Heart right ventricle (tissue), 16 donors: ENCODE data around the gene NAV1. TPM values are rescaled to one million over a fixed set of nuclear protein-coding genes. Genes with fewer than 3 reads are reported as not detected.
A peak's percentile ranks its signal among the peaks of the same experiment; 100 is the strongest.

Experiments used
- ATAC-seq, 8 donors: fragments of 200-7000 bp; cut with Tn5 transposase; one replicate each; pipeline ENCODE4 v1.9.1; 2020; ENCODE audit warnings: mild to moderate bottlenecking in 8 of 8, moderate library complexity in 8 of 8, moderate number of reproducible peaks in 1 of 8
- DNase-seq, 2 donors: peaks; one replicate each; pipeline ENCODE4 v3.0.0-alpha.2; 2020
- H3K27ac ChIP-seq, 10 donors: fragments of 200-600 bp; sonication (generic) in 2 of 10; one replicate each; pipeline versions ENCODE4 v1.5.0 to v1.8.0; 2020 to 2022; ENCODE audit warnings: mild to moderate bottlenecking in 3 of 10
- H3K27me3 ChIP-seq, 7 donors: fragments of 200-600 bp; one replicate each; pipeline ENCODE4 v1.8.0; 2021 to 2022; ENCODE audit warnings: mild to moderate bottlenecking in 2 of 7
- H3K36me3 ChIP-seq, 9 donors: fragments of 200-600 bp; sonication (generic) in 1 of 9; one replicate each; pipeline versions ENCODE4 v1.5.0 to v1.8.0; 2020 to 2022; ENCODE audit warnings: mild to moderate bottlenecking in 2 of 9
- H3K4me1 ChIP-seq, 9 donors: fragments of 200-600 bp; sonication (generic) in 1 of 9; one replicate each; pipeline versions ENCODE4 v1.5.0 to v1.8.0; 2020 to 2022; ENCODE audit warnings: mild to moderate bottlenecking in 4 of 9
- H3K4me3 ChIP-seq, 10 donors: fragments of 200-600 bp; sonication (generic) in 2 of 10; one replicate each; pipeline versions ENCODE4 v1.5.0 to v1.8.0; 2020 to 2022; ENCODE audit warnings: mild to moderate bottlenecking in 7 of 10, moderate library complexity in 2 of 10
- H3K9me3 ChIP-seq, 11 donors: fragments of 200-600 bp in 10 of 11; sonication (generic) in 2 of 11; one replicate each; pipeline versions ENCODE4 v1.5.0 to v1.8.0; 2013 to 2022; ENCODE audit warnings: mild to moderate bottlenecking in 2 of 11, control low read depth in 1 of 11, moderate library complexity in 1 of 11
- WGBS, 2 donors: extraction: QIAGEN DNeasy Blood & Tissue Kit; methylation state at CpG; one replicate each; pipeline ENCODE4 v1.1.7; 2013; ENCODE audit warnings: inconsistent platforms in 1 of 2; 5-methylcytosine and 5-hydroxymethylcytosine counted together
- intact Hi-C, 10 donors: fragments of 100-400 bp; cut with DNase I; formaldehyde crosslinking; loops; one replicate each; pipeline versions ENCODE4 v1.11.1 to v1.14.2; 2022
- polyA plus RNA-seq, 2 donors: library from polyadenylated mRNA; stranded (reverse); fragments of 200-250 nt; gene quantifications; one replicate each; pipeline ENCODE4 v1.2.3, GENCODE V29; 2013
- total RNA-seq, 10 donors: library from RNA; stranded (reverse); fragmentation: NEBNext Ultra II Directional in 3 of 10; extraction: Animal tissue kit (Norgen Biotek cat#: 25700) in 3 of 10; gene quantifications; one replicate each; pipeline versions ENCODE4 v1.2.1 to v1.2.4, GENCODE V29; 2021 to 2023
- TF ChIP-seq, protein P1 (sequence below), 9 donors: fragments of 200-600 bp; sonication (generic) in 2 of 9; IDR thresholded peaks; one replicate each; pipeline versions ENCODE4 v1.5.0 to v1.8.0; 2021 to 2022; ENCODE audit warnings: antibody characterized with exemption in 9 of 9, mild to moderate bottlenecking in 5 of 9, moderate library complexity in 1 of 9
- donor health status: Arrhythmogenic right ventricular cardiomyopathy.
- donor health status: ischemic (EF 13 %, LVEDD 7.1; RV severe dilation, severe dysfunction).
- donor health status: healthy with polysubstance abuse.
- donor health status: DM: no; HTN: yes; CAD: no.
- donor health status: DM: no; HTN: no; CAD: no.
- donor health status: ischemic (EF 25% LVEDD 6.9; RV normal size, moderate dysfunction).
- donor health status: ischemic (EF 25% LVEDD 5.7; RV mildly dilated, moderate dysfunction).
- donor health status: healthy.
- donor health status: DM: yes; HTN: yes; CAD: no.
- donor health status: Ischemic cardiomyopathy.
- donor health status: ischemic (EF 35%, LVEDD 5.7; RV mildly dilated, moderate dysfunction).
- donor health status: nonischemic (EF 11% LVEDD 7.7; RV severe dilation, severe dysfunction).
- donor health status: DM: yes; HTN: yes; CAD: no.
- donor health status: PGD.
- donor health status: ischemic (EF 29% LVEDD 5.4; RV normal size, mild dysfunction).
- donor health status: nonischemic (EF 23%, LVEDD 6.1; RV moderate dilation, normal function).

Gene NAV1
- total and polyA plus RNA-seq, 12 donors: 13.7 to 111 (median 81.8) TPM

DNA sequence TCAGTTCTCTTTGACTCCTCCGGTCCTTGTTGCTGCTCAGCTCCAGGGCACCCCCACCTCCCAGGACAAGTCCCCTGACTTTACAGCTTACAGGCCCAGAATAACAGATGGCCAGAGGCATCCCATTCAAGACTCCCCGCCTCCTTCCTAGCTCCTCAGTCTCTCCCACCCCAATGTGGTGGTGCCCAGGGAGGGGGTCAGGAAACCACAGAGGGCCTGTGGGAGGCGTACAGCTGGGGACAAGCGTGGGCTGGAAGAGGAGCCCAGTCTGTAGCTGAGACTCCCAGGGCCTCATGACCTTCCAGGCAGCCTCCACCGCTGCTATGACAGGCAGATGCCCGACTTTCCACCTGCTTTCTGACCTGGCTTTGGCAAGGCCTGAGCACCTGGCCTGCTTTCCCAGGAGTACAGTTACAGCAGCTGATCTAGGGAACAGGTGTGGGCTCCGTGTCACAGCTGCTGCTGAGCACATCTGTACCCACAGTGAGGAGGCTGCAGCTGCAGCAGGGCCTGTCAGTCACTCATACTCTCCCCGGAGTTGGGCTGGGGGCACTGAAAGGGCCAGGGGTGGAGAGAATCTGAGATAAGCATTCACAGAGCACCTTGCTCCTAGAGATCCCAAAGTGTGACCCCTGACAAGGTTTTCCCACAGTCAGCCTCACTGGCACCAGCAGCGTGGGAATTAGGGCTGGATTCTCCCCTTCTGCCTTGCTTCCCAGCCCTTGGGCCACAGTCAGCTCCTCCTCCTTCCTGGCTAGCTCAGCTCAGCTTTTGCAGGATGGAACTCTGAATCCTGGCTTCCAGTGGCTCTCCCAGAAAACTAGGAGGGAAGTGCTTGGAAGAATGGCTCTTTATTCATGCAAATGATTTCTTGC is 7.1 kb upstream of the NAV1 start:
- Histone ChIP-seq H3K4me1 (peaks cover 11 to 59% (median 37%) of the 10 kb centered on the region in 9 donors), H3K27ac (peak overlapping the region; percentile 4 to 92 (median 73)), H3K4me3 (no peak overlapping the region), H3K27me3 (no peaks in the 10 kb centered on the region), H3K36me3 (no peaks in the 10 kb centered on the region), H3K9me3 (no peaks in the 10 kb centered on the region)
- 59 to 69% methylated on average over 9 of the region's 9 CpGs for WGBS, 2 donors
- DNase-seq (peak in 1 of 2 donors; percentile 62), ATAC-seq (peak; percentile 12 to 66 (median 50))
- TF ChIP-seq, protein P1, sequence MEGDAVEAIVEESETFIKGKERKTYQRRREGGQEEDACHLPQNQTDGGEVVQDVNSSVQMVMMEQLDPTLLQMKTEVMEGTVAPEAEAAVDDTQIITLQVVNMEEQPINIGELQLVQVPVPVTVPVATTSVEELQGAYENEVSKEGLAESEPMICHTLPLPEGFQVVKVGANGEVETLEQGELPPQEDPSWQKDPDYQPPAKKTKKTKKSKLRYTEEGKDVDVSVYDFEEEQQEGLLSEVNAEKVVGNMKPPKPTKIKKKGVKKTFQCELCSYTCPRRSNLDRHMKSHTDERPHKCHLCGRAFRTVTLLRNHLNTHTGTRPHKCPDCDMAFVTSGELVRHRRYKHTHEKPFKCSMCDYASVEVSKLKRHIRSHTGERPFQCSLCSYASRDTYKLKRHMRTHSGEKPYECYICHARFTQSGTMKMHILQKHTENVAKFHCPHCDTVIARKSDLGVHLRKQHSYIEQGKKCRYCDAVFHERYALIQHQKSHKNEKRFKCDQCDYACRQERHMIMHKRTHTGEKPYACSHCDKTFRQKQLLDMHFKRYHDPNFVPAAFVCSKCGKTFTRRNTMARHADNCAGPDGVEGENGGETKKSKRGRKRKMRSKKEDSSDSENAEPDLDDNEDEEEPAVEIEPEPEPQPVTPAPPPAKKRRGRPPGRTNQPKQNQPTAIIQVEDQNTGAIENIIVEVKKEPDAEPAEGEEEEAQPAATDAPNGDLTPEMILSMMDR (IDR thresholded peaks at IDR 0.05): no peak
- intact Hi-C loops: loop anchor here in 7 of 10 donors (2.0 to 10.0 kb wide), 9 partner anchors 27 to 443 kb away; no protein-coding TSS in a partner anchor

DNA sequence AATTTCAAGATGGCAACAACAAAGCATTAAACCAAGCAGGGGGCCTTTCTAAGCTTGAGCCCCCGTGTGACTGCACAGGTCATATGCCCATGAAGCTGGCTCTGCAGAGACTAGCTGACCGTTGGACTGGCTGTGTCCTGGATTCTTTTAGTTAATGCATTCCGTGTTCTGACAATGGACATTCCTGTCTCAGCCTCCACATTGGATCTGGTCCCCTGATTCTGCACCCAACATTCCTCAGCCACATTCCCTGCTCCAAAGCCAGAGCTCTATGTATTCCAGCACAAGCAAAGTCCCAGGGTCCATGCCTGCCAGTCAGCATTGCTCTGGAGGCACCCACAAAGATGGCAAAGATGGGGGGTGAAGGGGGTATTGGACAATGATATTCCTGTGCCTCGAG is 5.1 kb upstream of the NAV1 start:
- no peaks in the 10 kb centered on the region for H3K27me3 ChIP-seq
- H3K27ac ChIP-seq: no peak overlapping the region
- TF ChIP-seq, protein P1 (IDR thresholded peaks at IDR 0.05): no peak
- H3K9me3 ChIP-seq: no peaks in the 10 kb centered on the region
- no peak overlapping the region for H3K4me3 ChIP-seq
- no peaks in the 10 kb centered on the region for H3K36me3 ChIP-seq
- H3K4me1 ChIP-seq: peaks cover 17 to 78% (median 52%) of the 10 kb centered on the region in 9 donors
- no peak for ATAC-seq
- no peak for DNase-seq
- 58 to 73% methylated on average over 4 of the region's 4 CpGs for WGBS, 2 donors
- intact Hi-C loops: loop anchor here in 5 of 10 donors (2.0 to 10.0 kb wide), 5 partner anchors 25 to 441 kb away; no protein-coding TSS in a partner anchor

DNA sequence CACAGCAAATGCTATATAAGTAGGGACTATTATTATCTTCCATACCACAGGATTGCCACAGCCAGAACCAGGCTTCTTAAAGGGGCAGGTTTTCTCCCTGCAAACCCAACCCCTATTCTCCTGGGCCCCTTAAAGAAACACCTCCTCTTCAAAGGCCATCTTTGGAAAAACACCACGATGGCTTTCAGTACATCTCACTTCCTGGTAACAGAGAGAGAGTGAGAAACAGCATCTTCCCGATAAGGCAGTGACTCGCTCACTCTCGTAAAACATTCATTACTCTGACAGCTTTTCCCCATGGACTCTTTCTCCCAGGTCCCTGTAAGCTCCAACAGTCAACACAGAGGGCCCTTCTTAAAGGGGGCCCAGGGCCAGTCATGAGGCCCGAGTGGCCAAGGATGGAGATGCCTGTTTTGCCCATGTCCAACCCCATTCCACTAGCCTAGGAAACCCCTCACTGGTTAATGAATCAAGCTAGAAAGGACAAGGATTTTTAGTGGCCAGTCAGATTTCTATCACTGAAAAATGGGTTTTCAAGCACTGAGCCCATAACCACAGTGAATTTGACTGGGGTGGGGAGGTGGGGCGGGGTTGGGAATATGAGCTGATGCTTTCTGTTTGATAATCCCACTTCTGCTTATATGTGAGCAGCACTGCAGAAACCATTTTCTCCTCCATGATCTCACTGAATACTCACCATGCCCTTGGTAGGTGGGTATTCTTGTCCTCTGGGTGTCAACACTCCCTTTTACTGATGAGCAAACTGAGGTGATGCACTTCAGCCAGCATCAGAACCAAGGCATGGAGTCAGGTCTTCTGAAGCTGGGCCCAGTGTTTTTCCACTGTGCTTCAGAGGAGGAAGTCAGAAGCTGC is 3.6 kb upstream of the NAV1 start:
- DNase-seq (no peak), ATAC-seq (no peak)
- TF ChIP-seq, protein P1 (IDR thresholded peaks at IDR 0.05): no peak
- no peak overlapping the region for H3K4me3 ChIP-seq
- no peaks in the 10 kb centered on the region for H3K36me3 ChIP-seq
- H3K27me3 ChIP-seq: peaks cover 0 to 5% (median 0%) of the 10 kb centered on the region in 7 donors
- 63 to 75% methylated on average over 6 of the region's 6 CpGs for WGBS, 2 donors
- no peaks in the 10 kb centered on the region for H3K9me3 ChIP-seq
- H3K27ac ChIP-seq: peak overlapping the region in 9 of 10 donors; percentile 1 to 93 (median 42)
- intact Hi-C loops: loop anchor here in 3 of 10 donors (10.0 kb wide), 2 partner anchors 340 to 440 kb away; no protein-coding TSS in a partner anchor
- H3K4me1 ChIP-seq: peaks cover 17 to 86% (median 57%) of the 10 kb centered on the region in 9 donors

DNA sequence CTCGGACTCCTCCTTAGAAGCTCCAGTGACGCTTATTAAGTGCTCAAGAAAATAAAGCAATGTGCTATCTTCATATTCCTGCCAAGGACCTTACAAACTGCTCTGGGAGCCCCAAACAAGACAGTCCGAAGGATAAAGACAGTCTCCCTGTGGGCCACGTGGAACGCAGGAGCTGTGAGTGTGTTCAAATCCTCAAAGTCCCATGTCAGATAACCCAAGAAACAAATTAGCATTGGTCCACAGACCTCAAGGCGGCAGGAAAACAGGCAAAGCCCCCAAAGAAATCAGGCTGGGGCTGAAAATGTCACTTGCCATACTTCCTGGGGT is 3.0 kb upstream of the NAV1 start:
- TF ChIP-seq, protein P1 (IDR thresholded peaks at IDR 0.05): no peak
- WGBS, 2 donors: 74% methylated on average over 6 of the region's 6 CpGs
- Histone ChIP-seq H3K27ac (peak overlapping the region in 9 of 10 donors; percentile 1 to 93 (median 42)), H3K4me3 (no peak overlapping the region), H3K9me3 (no peaks in the 10 kb centered on the region), H3K4me1 (peaks cover 17 to 86% (median 59%) of the 10 kb centered on the region in 9 donors), H3K27me3 (peaks cover 0 to 5% (median 0%) of the 10 kb centered on the region in 7 donors), H3K36me3 (no peaks in the 10 kb centered on the region)
- ATAC-seq (peak in 1 of 8 donors; percentile 4), DNase-seq (no peak)
- intact Hi-C loops: loop anchor here in 3 of 10 donors (10.0 kb wide), 2 partner anchors 339 to 439 kb away; no protein-coding TSS in a partner anchor
